Left lobe of liver (tissue), 2 donors: ENCODE results near the gene NFIA. TPM values are rescaled to one million over a fixed set of nuclear protein-coding genes. Genes with fewer than 3 reads are reported as not detected.
A peak's percentile ranks its signal among the peaks of the same experiment; 100 is the strongest.

Source experiments
- ATAC-seq: fragments of 200-7000 bp; cut with Tn5 transposase; one replicate; pipeline ENCODE4 v1.9.1; 2020; ENCODE audit warnings: mild to moderate bottlenecking, moderate library complexity
- DNase-seq: peaks from one replicate; pipeline ENCODE4 v3.0.0-alpha.2; 2020; ENCODE audit warnings: low spot score
- total RNA-seq: library from RNA; stranded (reverse); gene quantifications from one replicate; pipeline ENCODE4 v1.2.1, GENCODE V29; 2021
- donor health status: DM: no; HTN: no; CAD: no; lungs with moderate emphysema.
- donor health status: DM: no; HTN: yes; CAD: no.

Gene NFIA
- total RNA-seq, result 69.9 TPM

GRCh38 chr1:61082311-61083012 is at the start of gene NFIA:
TSS of gene NFIA (plus strand) at chr1:61082561.
- DNase-seq, result peak; percentile 82

GRCh38 chr1:61035880-61036279 is 46.5 kb upstream of the NFIA start:
- ATAC-seq, result no peak
- DNase-seq, result no peak

More at GRCh38 chr1:61082311-61083012, at the start of gene NFIA:
- peak; percentile 66 for ATAC-seq

- DNase-seq (no peak), ATAC-seq (no peak)
Observed at GRCh38 chr1:61042466-61043009, 39.8 kb upstream of the NFIA start.

- DNase-seq, result peak; percentile 90
- peak; percentile 99 for ATAC-seq
Observed at GRCh38 chr1:61043010-61043820, 39.1 kb upstream of the NFIA start.

- ATAC-seq, result no peak
- DNase-seq, result no peak
Observed at GRCh38 chr1:61046434-61046833, 35.9 kb upstream of the NFIA start.

GRCh38 chr1:61047061-61047460 is 35.3 kb upstream of the NFIA start:
- ATAC-seq (no peak), DNase-seq (no peak)

GRCh38 chr1:61049850-61050540 is 32.4 kb upstream of the NFIA start:
- peak; percentile 90 for ATAC-seq
- peak; percentile 96 for DNase-seq

- DNase-seq, result peak; percentile 70
- peak; percentile 81 for ATAC-seq
Observed at GRCh38 chr1:61050541-61051442, 31.6 kb upstream of the NFIA start.

- DNase-seq, result no peak
- ATAC-seq, result no peak
Observed at GRCh38 chr1:61051443-61051718, 31.0 kb upstream of the NFIA start.

- ATAC-seq (no peak), DNase-seq (no peak)
Observed at GRCh38 chr1:61051719-61052394, 30.5 kb upstream of the NFIA start.

- DNase-seq, result no peak
- no peak for ATAC-seq
Observed at GRCh38 chr1:61052395-61053225, 29.8 kb upstream of the NFIA start.

- ATAC-seq, result no peak
Observed at GRCh38 chr1:61053226-61053711, 29.1 kb upstream of the NFIA start.

GRCh38 chr1:61053712-61054600 is 28.4 kb upstream of the NFIA start:
- ATAC-seq, result peak; percentile 40
- DNase-seq, result peak; percentile 67

More at GRCh38 chr1:61053226-61053711, 29.1 kb upstream of the NFIA start:
- no peak for DNase-seq

- DNase-seq, result no peak
- no peak for ATAC-seq
Observed at GRCh38 chr1:61054601-61054993, 27.8 kb upstream of the NFIA start.

GRCh38 chr1:61055110-61055614 is 27.2 kb upstream of the NFIA start:
- no peak for DNase-seq
- ATAC-seq, result no peak

GRCh38 chr1:61056196-61056572 is 26.2 kb upstream of the NFIA start:
- no peak for DNase-seq
- ATAC-seq, result no peak

- ATAC-seq, result peak; percentile 64
- peak; percentile 82 for DNase-seq
Observed at GRCh38 chr1:61056573-61057439, 25.6 kb upstream of the NFIA start.
